SHP77 treated with DMSO at 0.1 percent for 48 hours (cell line): ENCODE results near the gene ELMO2.

Experiments
- DNase-seq: peaks from one replicate; lab custom pipeline; 2025; lab: John Stamatoyannopoulos, UW

The ELMO2 gene

GRCh38 chr20:46367967-46368901, 38.2 kb downstream of the ELMO2 start:
- no peak for DNase-seq

- DNase-seq = no peak
Measured at GRCh38 chr20:46367234-46367633, 39.2 kb downstream of the ELMO2 start.

- no peak for DNase-seq
Measured at GRCh38 chr20:46366826-46367225, 39.6 kb downstream of the ELMO2 start.

GRCh38 chr20:46365487-46366220, 40.8 kb downstream of the ELMO2 start:
- no peak for DNase-seq

- DNase-seq = no peak
Measured at GRCh38 chr20:46364670-46365486, 41.5 kb downstream of the ELMO2 start.

GRCh38 chr20:46363874-46364669, 42.3 kb downstream of the ELMO2 start:
- peak; percentile 41 for DNase-seq

- no peak for DNase-seq
Measured at GRCh38 chr20:46362921-46363867, 43.2 kb downstream of the ELMO2 start.

- no peak for DNase-seq
Measured at GRCh38 chr20:46361811-46362210, 44.6 kb downstream of the ELMO2 start.

GRCh38 chr20:46361381-46361780, 45.0 kb downstream of the ELMO2 start:
- no peak for DNase-seq

GRCh38 chr20:46359233-46359751, 47.1 kb downstream of the ELMO2 start:
- no peak for DNase-seq

- DNase-seq = no peak
Measured at GRCh38 chr20:46358346-46359058, 47.9 kb downstream of the ELMO2 start.

- no peak for DNase-seq
Measured at GRCh38 chr20:46357030-46357514, 49.3 kb downstream of the ELMO2 start.

- no peak for DNase-seq
Measured at GRCh38 chr20:46356195-46357029, 50.0 kb downstream of the ELMO2 start.

- no peak for DNase-seq
Measured at GRCh38 chr20:46355778-46356177, 50.6 kb downstream of the ELMO2 start.

- no peak for DNase-seq
Measured at GRCh38 chr20:46354920-46355654, 51.3 kb downstream of the ELMO2 start.

- DNase-seq = no peak
Measured at GRCh38 chr20:46354207-46354555, 52.2 kb downstream of the ELMO2 start.

GRCh38 chr20:46353500-46354206, 52.8 kb downstream of the ELMO2 start:
- no peak for DNase-seq
